GM23338 (cell line): Measurements from ENCODE around the gene CERT1. TPM values are rescaled to one million over a fixed set of nuclear protein-coding genes. Genes with fewer than 3 reads are reported as not detected.

Experiments
- ATAC-seq: fragments of 200-7000 bp; cut with Tn5 transposase; 3 replicates; pipeline ENCODE4 v1.9.1; 2020
- DNase-seq: peaks from one replicate; pipeline ENCODE4 v3.0.0-alpha.2; 2015; ENCODE audit warnings: low spot score
- H2AFZ ChIP-seq: fragments of 200-600 bp; sonication (generic); 2 replicates; pipeline ENCODE4 v1.8.0; 2016; ENCODE audit warnings: antibody characterized with exemption, mild to moderate bottlenecking, moderate library complexity
- H3F3A ChIP-seq: fragments of 200-600 bp; sonication (generic); replicated peaks from 2 replicates; pipeline ENCODE4 v1.8.0; 2017; ENCODE audit warnings: antibody characterized with exemption, mixed run types, low read depth
- H3K27ac ChIP-seq: fragments of 200-600 bp; sonication (generic); 2 replicates; pipeline ENCODE4 v1.6.1; 2016; ENCODE audit warnings: low read depth
- H3K27me3 ChIP-seq: fragments of 200-600 bp; sonication (generic); 2 replicates; pipeline ENCODE4 v1.8.0; 2016; ENCODE audit warnings: mild to moderate bottlenecking, mixed run types, moderate library complexity; ENCODE audit not compliant: insufficient read depth
- H3K36me3 ChIP-seq: fragments of 200-600 bp; sonication (generic); 2 replicates; pipeline ENCODE4 v1.8.0; 2016; ENCODE audit warnings: mild to moderate bottlenecking; ENCODE audit not compliant: insufficient read depth
- H3K4me1 ChIP-seq: fragments of 200-600 bp; sonication (generic); 2 replicates; pipeline ENCODE4 v1.8.0; 2016; ENCODE audit warnings: mild to moderate bottlenecking, moderate library complexity; ENCODE audit not compliant: insufficient read depth
- H3K4me2 ChIP-seq: fragments of 200-600 bp; sonication (generic); 2 replicates; pipeline ENCODE4 v1.7.1; 2017; ENCODE audit warnings: mixed run types
- H3K4me3 ChIP-seq: fragments of 200-600 bp; sonication (generic); 2 replicates; pipeline ENCODE4 v1.6.1; 2016; ENCODE audit warnings: mixed run types
- H3K79me2 ChIP-seq: fragments of 200-600 bp; sonication (generic); replicated peaks from 2 replicates; pipeline ENCODE4 v1.8.0; 2017; ENCODE audit warnings: mild to moderate bottlenecking; ENCODE audit not compliant: insufficient read depth
- H3K9me2 ChIP-seq: fragments of 200-600 bp; sonication (generic); 2 replicates; pipeline ENCODE4 v1.8.0; 2017; ENCODE audit not compliant: insufficient read depth
- H4K20me1 ChIP-seq: fragments of 200-600 bp; sonication (generic); replicated peaks from 2 replicates; pipeline ENCODE4 v1.8.0; 2017; ENCODE audit warnings: mild to moderate bottlenecking; ENCODE audit not compliant: insufficient read depth
- H3K27ac Mint-ChIP-seq: 2 replicates; pipeline ENCODE4 v1.8.0; 2020; ENCODE audit warnings: inconsistent platforms, mild to moderate bottlenecking, moderate library complexity, mixed read lengths
- H3K27me3 Mint-ChIP-seq: 3 replicates; pipeline ENCODE4 v1.8.0; 2022; ENCODE audit warnings: low read depth, mild to moderate bottlenecking, moderate library complexity, mixed read lengths, inconsistent platforms; ENCODE audit not compliant: insufficient read depth, poor library complexity
- H3K36me3 Mint-ChIP-seq: 3 replicates; pipeline ENCODE4 v1.8.0; 2021; ENCODE audit warnings: low read depth, mild to moderate bottlenecking, inconsistent platforms, moderate library complexity, mixed read lengths
- H3K4me1 Mint-ChIP-seq: 3 replicates; pipeline ENCODE4 v1.8.0; 2020; ENCODE audit warnings: mild to moderate bottlenecking, inconsistent platforms, mixed read lengths
- H3K4me3 Mint-ChIP-seq: 3 replicates; pipeline ENCODE4 v1.8.0; 2021; ENCODE audit warnings: moderate library complexity, mild to moderate bottlenecking, inconsistent platforms, mixed read lengths
- H3K9me3 Mint-ChIP-seq: 3 replicates; pipeline ENCODE4 v1.8.0; 2020; ENCODE audit warnings: moderate library complexity, mild to moderate bottlenecking, inconsistent platforms, mixed read lengths
- CREB1 ChIP-seq: fragments of 250-450 bp; sonication (Bioruptor Pico); IDR thresholded peaks from 2 replicates; pipeline ENCODE4 v1.5.0; 2020; ENCODE audit warnings: low read depth, mild to moderate bottlenecking, moderate library complexity
- NANOG ChIP-seq: IDR thresholded peaks from 2 replicates; pipeline ENCODE4 v1.6.1; 2016; ENCODE audit warnings: antibody characterized with exemption, borderline replicate concordance
- POLR2AphosphoS5 ChIP-seq: IDR thresholded peaks from 2 replicates; pipeline ENCODE4 v1.6.1; 2016; ENCODE audit warnings: antibody characterized with exemption, low read depth
- STAT1 ChIP-seq: IDR thresholded peaks from one replicate; pipeline ENCODE4 v1.6.1; 2016; ENCODE audit warnings: antibody characterized with exemption; ENCODE audit not compliant: unreplicated experiment
- ZNF114 ChIP-seq: fragments of 250-450 bp; sonication (Bioruptor Pico); IDR thresholded peaks from 2 replicates; pipeline ENCODE4 v1.5.0; 2020; ENCODE audit warnings: mild to moderate bottlenecking, moderate library complexity
- ZNF331 ChIP-seq: fragments of 250-450 bp; sonication (Bioruptor Pico); IDR thresholded peaks from 2 replicates; pipeline ENCODE4 v1.5.0; 2020; ENCODE audit warnings: low read depth, mild to moderate bottlenecking, moderate library complexity
- polyA plus RNA-seq: library from polyadenylated mRNA; unstranded; fragments of >200 nt; fragmentation: Nextera tagmentation; extraction: Ambion mirVana; gene quantifications from 2 replicates; pipeline ENCODE4 v1.2.1, GENCODE V29; 2016
- total RNA-seq: library from RNA; depleted of rRNA; stranded (reverse); fragments of >200 nt; shearing (Covaris generic); gene quantifications from 2 replicates; pipeline ENCODE4 v1.2.3, GENCODE V29; 2014
- TF ChIP-seq, protein P1 (sequence below), 2 experiments: fragments of 200-600 bp in 1 of 2; sonication (generic) in 1 of 2; conservative IDR thresholded peaks; 2 replicates each; pipeline versions ENCODE4 v1.5.1 to v1.6.1; 2016 to 2017; ENCODE audit warnings: antibody characterized with exemption in 2 of 2, low read depth in 2 of 2, mild to moderate bottlenecking in 2 of 2, moderate library complexity in 1 of 2
- TF ChIP-seq, protein P2 (sequence below): fragments of 250-450 bp; sonication (Bioruptor Pico); IDR thresholded peaks from 2 replicates; pipeline ENCODE4 v1.5.0; 2020; ENCODE audit warnings: mild to moderate bottlenecking, moderate library complexity

Gene CERT1
- total and polyA plus RNA-seq, 2 experiments from 2014 or later: 36.5 to 40.7 TPM

DNA sequence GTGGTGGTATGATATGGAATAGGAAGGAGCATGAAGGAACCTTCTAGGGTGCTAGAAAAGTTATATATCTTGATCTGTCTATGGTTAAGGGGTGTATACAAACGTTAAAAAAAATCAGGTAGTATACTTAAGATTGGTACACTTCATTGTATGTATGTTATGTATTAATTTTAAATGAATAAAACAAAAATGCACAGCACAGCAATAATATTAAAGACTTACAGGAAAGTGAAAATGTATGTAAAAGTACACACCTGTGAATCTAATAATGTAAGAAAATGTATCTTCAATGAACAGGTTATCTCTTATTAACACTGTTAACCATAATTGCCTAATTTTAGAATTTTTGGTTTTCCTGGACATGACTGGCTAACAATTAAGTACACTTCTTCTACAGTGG lies 97.2 kb downstream of the CERT1 start (continued):
- no peak for TF ChIP-seq CREB1 (CRISPR knock-in tag)

DNA sequence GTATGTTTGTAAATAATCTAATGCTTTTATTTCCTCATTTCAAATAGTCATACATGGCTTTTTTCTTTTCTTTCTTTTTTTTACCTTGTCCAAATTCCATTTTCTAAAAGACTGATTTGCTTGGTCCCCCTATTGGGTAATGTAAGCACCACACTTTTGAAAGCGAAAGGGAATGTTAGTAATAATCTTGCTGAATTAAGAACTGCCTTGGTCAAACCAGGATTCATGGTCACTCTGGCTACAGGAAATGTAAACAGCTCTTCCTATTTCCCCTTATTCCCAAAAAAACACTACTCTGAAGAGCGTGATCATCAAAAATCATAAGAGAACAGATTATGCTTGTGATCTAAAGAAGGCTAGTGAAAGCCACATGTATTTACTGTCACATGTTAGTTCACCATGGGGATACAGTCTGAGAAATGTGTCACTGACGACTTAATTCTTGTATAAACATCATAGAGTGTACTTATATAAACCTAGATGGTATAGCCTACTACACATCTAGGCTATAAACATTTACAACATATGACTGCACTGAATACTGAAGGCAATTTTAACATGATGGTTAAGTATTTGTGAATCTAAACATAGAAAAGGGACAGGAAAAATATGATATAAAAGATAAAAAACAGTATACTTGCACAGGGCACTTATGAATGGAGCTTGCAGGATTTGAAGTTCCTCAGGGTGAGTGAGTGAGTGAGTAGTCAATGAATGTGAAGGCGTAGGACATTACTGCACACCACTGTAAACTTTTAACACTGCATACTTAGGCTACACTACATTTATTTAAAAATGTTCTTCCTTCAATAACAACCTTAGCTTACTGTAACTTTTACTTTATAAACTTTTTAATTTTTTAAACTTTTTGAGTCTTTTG lies 99.1 kb downstream of the CERT1 start:
- TF ChIP-seq CREB1 (CRISPR knock-in tag): no peak
- TF ChIP-seq, protein P1, sequence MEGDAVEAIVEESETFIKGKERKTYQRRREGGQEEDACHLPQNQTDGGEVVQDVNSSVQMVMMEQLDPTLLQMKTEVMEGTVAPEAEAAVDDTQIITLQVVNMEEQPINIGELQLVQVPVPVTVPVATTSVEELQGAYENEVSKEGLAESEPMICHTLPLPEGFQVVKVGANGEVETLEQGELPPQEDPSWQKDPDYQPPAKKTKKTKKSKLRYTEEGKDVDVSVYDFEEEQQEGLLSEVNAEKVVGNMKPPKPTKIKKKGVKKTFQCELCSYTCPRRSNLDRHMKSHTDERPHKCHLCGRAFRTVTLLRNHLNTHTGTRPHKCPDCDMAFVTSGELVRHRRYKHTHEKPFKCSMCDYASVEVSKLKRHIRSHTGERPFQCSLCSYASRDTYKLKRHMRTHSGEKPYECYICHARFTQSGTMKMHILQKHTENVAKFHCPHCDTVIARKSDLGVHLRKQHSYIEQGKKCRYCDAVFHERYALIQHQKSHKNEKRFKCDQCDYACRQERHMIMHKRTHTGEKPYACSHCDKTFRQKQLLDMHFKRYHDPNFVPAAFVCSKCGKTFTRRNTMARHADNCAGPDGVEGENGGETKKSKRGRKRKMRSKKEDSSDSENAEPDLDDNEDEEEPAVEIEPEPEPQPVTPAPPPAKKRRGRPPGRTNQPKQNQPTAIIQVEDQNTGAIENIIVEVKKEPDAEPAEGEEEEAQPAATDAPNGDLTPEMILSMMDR (conservative IDR thresholded peaks at IDR 0.05; ENCODE audit: low read depth in 2 of 2): peak in 1 of 2 experiments; percentile 47; a peak in 2 of 4 replicates
- no peak overlapping the region for H3K27ac ChIP-seq
- peaks cover 23% of the 10 kb centered on the region for H3K4me1 ChIP-seq
- no peak overlapping the region for H2AFZ ChIP-seq
- no peaks in the 10 kb centered on the region for H4K20me1 ChIP-seq
- no peaks in the 10 kb centered on the region for H3F3A ChIP-seq
- H3K27me3 ChIP-seq: no peaks in the 10 kb centered on the region
- H3K9me2 ChIP-seq: no peaks in the 10 kb centered on the region
- peak overlapping the region; percentile 35 for H3K4me2 ChIP-seq
- Mint-ChIP-seq H3K36me3 (peaks cover 15% of the 10 kb centered on the region; the same call in 2 of the 3 replicates), H3K27me3 (no peaks in the 10 kb centered on the region), H3K4me3 (no peak overlapping the region), H3K27ac (peak overlapping the region; percentile 49; the same call in 1 of the 2 replicates), H3K4me1 (peaks cover 14% of the 10 kb centered on the region), H3K9me3 (no peaks in the 10 kb centered on the region)
- peak overlapping the region; percentile 8; the same call in 1 of the 2 replicates for H3K4me3 ChIP-seq
- no peaks in the 10 kb centered on the region for H3K79me2 ChIP-seq
- DNase-seq: peak; percentile 38
- H3K36me3 ChIP-seq: 0 out of 2 replicates have a peak, but pooled peaks cover 3% of the 10 kb centered on the region
- ATAC-seq: peak; percentile 64

DNA sequence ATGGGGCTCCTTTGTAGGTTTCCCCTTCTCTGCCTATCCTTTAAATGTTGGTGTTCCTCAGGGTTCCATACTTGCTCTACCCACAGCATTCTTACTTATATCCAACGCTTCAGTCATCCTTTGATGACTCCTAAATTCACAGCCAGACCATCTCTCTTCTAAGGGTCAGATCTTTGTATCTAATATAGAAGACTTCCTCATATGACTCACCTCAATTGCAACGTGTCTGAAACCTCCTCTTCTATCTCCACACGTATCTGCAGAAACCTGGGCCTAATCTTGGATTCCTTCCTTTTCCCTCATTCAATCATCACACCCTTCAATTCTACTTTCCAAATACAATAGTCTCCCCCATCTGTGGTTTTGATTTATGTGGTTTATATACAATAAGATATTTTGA lies 106.1 kb downstream of the CERT1 start:
- peaks cover 10% of the 10 kb centered on the region; the same call in 2 of the 3 replicates for H3K36me3 Mint-ChIP-seq
- Histone ChIP-seq H3K9me2 (no peaks in the 10 kb centered on the region), H3K79me2 (no peaks in the 10 kb centered on the region), H3F3A (no peaks in the 10 kb centered on the region), H3K4me1 (no peaks in the 10 kb centered on the region), H3K27me3 (peaks cover 7% of the 10 kb centered on the region; the same call in 1 of the 2 replicates), H3K4me2 (no peak overlapping the region), H2AFZ (no peak overlapping the region), H4K20me1 (peaks cover 6% of the 10 kb centered on the region; the same call in 1 of the 2 replicates), H3K27ac (no peak overlapping the region), H3K36me3 (no peaks in the 10 kb centered on the region), H3K4me3 (no peak overlapping the region)
- ATAC-seq (no peak), DNase-seq (no peak)
- H3K4me3 Mint-ChIP-seq: no peak overlapping the region
- H3K27ac Mint-ChIP-seq: no peak overlapping the region
- peaks cover 4% of the 10 kb centered on the region for H3K4me1 Mint-ChIP-seq
- no peaks in the 10 kb centered on the region for H3K27me3 Mint-ChIP-seq
- H3K9me3 Mint-ChIP-seq: no peaks in the 10 kb centered on the region
- no peak for TF ChIP-seq ZNF114 (CRISPR knock-in tag)
- TF ChIP-seq ZNF331 (CRISPR knock-in tag): no peak
- TF ChIP-seq NANOG: no peak
- TF ChIP-seq, protein P1 (conservative IDR thresholded peaks at IDR 0.05; ENCODE audit: low read depth in 2 of 2): no peak
- no peak for TF ChIP-seq POLR2AphosphoS5
- TF ChIP-seq, protein P2, sequence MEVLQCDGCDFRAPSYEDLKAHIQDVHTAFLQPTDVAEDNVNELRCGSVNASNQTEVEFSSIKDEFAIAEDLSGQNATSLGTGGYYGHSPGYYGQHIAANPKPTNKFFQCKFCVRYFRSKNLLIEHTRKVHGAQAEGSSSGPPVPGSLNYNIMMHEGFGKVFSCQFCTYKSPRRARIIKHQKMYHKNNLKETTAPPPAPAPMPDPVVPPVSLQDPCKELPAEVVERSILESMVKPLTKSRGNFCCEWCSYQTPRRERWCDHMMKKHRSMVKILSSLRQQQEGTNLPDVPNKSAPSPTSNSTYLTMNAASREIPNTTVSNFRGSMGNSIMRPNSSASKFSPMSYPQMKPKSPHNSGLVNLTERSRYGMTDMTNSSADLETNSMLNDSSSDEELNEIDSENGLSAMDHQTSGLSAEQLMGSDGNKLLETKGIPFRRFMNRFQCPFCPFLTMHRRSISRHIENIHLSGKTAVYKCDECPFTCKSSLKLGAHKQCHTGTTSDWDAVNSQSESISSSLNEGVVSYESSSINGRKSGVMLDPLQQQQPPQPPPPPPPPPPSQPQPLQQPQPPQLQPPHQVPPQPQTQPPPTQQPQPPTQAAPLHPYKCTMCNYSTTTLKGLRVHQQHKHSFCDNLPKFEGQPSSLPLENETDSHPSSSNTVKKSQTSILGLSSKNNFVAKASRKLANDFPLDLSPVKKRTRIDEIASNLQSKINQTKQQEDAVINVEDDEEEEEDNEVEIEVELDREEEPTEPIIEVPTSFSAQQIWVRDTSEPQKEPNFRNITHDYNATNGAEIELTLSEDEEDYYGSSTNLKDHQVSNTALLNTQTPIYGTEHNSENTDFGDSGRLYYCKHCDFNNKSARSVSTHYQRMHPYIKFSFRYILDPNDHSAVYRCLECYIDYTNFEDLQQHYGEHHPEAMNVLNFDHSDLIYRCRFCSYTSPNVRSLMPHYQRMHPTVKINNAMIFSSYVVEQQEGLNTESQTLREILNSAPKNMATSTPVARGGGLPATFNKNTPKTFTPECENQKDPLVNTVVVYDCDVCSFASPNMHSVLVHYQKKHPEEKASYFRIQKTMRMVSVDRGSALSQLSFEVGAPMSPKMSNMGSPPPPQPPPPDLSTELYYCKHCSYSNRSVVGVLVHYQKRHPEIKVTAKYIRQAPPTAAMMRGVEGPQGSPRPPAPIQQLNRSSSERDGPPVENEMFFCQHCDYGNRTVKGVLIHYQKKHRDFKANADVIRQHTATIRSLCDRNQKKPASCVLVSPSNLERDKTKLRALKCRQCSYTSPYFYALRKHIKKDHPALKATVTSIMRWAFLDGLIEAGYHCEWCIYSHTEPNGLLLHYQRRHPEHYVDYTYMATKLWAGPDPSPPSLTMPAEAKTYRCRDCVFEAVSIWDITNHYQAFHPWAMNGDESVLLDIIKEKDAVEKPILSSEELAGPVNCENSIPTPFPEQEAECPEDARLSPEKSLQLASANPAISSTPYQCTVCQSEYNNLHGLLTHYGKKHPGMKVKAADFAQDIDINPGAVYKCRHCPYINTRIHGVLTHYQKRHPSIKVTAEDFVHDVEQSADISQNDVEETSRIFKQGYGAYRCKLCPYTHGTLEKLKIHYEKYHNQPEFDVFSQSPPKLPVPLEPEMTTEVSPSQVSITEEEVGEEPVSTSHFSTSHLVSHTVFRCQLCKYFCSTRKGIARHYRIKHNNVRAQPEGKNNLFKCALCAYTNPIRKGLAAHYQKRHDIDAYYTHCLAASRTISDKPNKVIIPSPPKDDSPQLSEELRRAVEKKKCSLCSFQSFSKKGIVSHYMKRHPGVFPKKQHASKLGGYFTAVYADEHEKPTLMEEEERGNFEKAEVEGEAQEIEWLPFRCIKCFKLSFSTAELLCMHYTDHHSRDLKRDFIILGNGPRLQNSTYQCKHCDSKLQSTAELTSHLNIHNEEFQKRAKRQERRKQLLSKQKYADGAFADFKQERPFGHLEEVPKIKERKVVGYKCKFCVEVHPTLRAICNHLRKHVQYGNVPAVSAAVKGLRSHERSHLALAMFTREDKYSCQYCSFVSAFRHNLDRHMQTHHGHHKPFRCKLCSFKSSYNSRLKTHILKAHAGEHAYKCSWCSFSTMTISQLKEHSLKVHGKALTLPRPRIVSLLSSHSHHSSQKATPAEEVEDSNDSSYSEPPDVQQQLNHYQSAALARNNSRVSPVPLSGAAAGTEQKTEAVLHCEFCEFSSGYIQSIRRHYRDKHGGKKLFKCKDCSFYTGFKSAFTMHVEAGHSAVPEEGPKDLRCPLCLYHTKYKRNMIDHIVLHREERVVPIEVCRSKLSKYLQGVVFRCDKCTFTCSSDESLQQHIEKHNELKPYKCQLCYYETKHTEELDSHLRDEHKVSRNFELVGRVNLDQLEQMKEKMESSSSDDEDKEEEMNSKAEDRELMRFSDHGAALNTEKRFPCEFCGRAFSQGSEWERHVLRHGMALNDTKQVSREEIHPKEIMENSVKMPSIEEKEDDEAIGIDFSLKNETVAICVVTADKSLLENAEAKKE (CRISPR knock-in tag): no peak
- no peak for TF ChIP-seq STAT1
